Measurements from ENCODE around the gene EPB41L4B. TPM values are rescaled to one million over a fixed set of nuclear protein-coding genes. Genes with fewer than 3 reads are reported as not detected.
A peak's percentile ranks its signal among the peaks of the same experiment; 100 is the strongest.

EPB41L4B gene
- total and polyA plus RNA-seq, 2 experiments from 2014 or later = 11.0 to 32.2 TPM

DNA sequence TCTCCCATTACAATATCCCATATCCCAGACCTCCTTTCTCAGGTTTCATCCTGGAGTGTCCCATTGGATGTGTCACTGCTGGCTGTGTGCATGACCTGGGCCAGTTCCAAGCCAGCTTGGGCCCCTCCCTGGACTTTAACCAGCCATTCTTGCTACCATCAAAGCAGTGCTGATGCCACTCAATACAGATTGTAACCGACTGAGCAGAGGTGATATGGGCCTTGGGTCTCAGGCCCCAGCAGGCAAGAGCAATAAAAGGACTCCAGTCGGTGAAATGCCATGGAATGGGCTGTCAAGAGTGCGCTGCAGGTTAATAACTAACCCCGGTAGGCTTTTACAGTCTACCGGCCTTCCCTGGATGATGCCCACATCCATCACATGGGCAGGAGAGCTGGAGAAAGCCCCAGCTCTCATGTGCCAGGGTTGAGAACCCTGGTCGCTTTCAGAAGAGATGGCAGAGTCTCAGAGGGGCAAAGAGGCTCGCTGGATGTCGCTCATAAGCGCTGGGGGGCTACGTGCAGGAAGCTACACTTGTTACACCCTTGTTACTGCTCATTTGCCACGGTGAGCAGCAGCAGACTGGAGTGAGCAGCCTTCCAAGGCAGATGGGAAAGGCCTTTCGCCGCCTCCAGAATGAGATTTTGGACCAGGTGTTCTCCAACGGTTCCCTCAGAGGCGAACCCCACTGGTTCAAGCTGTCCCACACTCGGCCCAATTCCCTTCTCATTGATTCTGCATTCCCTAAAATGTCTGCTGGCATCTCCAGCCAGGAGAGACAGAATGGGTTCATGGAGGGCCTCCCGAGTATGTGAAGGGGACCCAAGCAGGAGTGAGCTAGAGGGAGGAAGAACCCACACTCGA is 13.2 kb downstream of the EPB41L4B start:
- no peak for DNase-seq (ENCODE audit: low spot score)
- Mint-ChIP-seq H3K36me3 (ENCODE audit: low read depth) (peaks cover 3% of the 10 kb centered on the region; the same call in 2 of the 3 replicates), H3K4me1 (peaks cover 29% of the 10 kb centered on the region), H3K9me3 (no peaks in the 10 kb centered on the region), H3K27ac (no peak overlapping the region), H3K27me3 (ENCODE audit: insufficient read depth, low read depth, poor library complexity) (peaks cover 2% of the 10 kb centered on the region), H3K4me3 (no peak overlapping the region)
- H3K36me3 ChIP-seq (ENCODE audit: insufficient read depth) = no peaks in the 10 kb centered on the region
- TF ChIP-seq EZH2 (IDR thresholded peaks at IDR 0.05; ENCODE audit: low read depth, unreplicated experiment) (no peak), EZH2phosphoT487 (IDR thresholded peaks at IDR 0.05; ENCODE audit: unreplicated experiment) (no peak), ZNF114 (CRISPR knock-in tag; IDR thresholded peaks at IDR 0.05) (no peak), JUNB (IDR thresholded peaks at IDR 0.05; ENCODE audit: unreplicated experiment) (no peak), ETS1 (IDR thresholded peaks at IDR 0.05) (no peak), ZNF331 (CRISPR knock-in tag; IDR thresholded peaks at IDR 0.05; ENCODE audit: low read depth) (no peak), ZNF462 (CRISPR knock-in tag; IDR thresholded peaks at IDR 0.05) (no peak), NANOG (IDR thresholded peaks at IDR 0.05; ENCODE audit: borderline replicate concordance) (no peak), POLR2AphosphoS5 (IDR thresholded peaks at IDR 0.05; ENCODE audit: low read depth) (no peak), REST (IDR thresholded peaks at IDR 0.05; ENCODE audit: unreplicated experiment) (no peak), STAT1 (IDR thresholded peaks at IDR 0.05; ENCODE audit: unreplicated experiment) (no peak), CREB1 (CRISPR knock-in tag; IDR thresholded peaks at IDR 0.05; ENCODE audit: low read depth) (no peak)
- TF ChIP-seq, protein P1, sequence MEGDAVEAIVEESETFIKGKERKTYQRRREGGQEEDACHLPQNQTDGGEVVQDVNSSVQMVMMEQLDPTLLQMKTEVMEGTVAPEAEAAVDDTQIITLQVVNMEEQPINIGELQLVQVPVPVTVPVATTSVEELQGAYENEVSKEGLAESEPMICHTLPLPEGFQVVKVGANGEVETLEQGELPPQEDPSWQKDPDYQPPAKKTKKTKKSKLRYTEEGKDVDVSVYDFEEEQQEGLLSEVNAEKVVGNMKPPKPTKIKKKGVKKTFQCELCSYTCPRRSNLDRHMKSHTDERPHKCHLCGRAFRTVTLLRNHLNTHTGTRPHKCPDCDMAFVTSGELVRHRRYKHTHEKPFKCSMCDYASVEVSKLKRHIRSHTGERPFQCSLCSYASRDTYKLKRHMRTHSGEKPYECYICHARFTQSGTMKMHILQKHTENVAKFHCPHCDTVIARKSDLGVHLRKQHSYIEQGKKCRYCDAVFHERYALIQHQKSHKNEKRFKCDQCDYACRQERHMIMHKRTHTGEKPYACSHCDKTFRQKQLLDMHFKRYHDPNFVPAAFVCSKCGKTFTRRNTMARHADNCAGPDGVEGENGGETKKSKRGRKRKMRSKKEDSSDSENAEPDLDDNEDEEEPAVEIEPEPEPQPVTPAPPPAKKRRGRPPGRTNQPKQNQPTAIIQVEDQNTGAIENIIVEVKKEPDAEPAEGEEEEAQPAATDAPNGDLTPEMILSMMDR (conservative IDR thresholded peaks at IDR 0.05; ENCODE audit: low read depth in 2 of 2) = no peak
- H3K4me2 ChIP-seq = no peak overlapping the region
- ATAC-seq = peak; percentile 21; the same call in 1 of the 3 replicates
- H3K27ac ChIP-seq (ENCODE audit: low read depth) = no peak overlapping the region
- no peak overlapping the region for H3K4me3 ChIP-seq
- no peaks in the 10 kb centered on the region for H3K27me3 ChIP-seq (ENCODE audit: insufficient read depth)
- peaks cover 8% of the 10 kb centered on the region for H3K4me1 ChIP-seq (ENCODE audit: insufficient read depth)
- H3K79me2 ChIP-seq (replicated peaks; ENCODE audit: insufficient read depth) = peaks cover 99% of the 10 kb centered on the region
- no peaks in the 10 kb centered on the region for H3K9me2 ChIP-seq (ENCODE audit: insufficient read depth)
- no peak overlapping the region for H2AFZ ChIP-seq
- no peaks in the 10 kb centered on the region for H3F3A ChIP-seq (replicated peaks; ENCODE audit: low read depth)
- peaks cover 59% of the 10 kb centered on the region for H4K20me1 ChIP-seq (replicated peaks; ENCODE audit: insufficient read depth)
